CD4-positive, alpha-beta T cell treated with Interleukin-10 for 1 hour (primary cell): ENCODE data around the gene RYR2.

ENCODE experiments used
- DNase-seq: peaks from one replicate; pipeline ENCODE4 v3.0.0-alpha.2; 2020

Gene RYR2

GRCh38 chr1:237041795-237042525 is at the start of gene RYR2:
TSS of gene RYR2 (plus strand) at chr1:237042184. CDS start at chr1:237042522, 338 bp downstream.
- DNase-seq: no peak

- no peak for DNase-seq
Observed at GRCh38 chr1:236992449-236992848, 49.5 kb upstream of the RYR2 start.

DNA sequence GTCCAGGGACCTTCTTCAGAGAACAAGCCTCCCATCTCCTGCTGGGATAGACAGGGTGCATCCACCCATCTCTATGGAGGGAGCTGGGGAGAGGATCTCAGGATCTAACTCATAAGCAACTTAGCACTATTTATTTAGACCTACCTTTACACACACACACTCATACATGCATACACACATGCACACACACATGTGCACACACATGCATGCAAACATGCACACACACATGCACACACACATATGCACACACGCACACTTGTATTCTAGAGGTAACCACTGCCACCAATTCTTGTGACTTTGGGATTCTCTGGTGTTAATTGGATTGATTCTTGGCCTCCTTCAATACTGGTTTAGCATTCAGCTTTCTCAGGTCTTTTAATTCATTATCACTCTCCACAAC is 47.5 kb upstream of the RYR2 start:
- DNase-seq: no peak

DNA sequence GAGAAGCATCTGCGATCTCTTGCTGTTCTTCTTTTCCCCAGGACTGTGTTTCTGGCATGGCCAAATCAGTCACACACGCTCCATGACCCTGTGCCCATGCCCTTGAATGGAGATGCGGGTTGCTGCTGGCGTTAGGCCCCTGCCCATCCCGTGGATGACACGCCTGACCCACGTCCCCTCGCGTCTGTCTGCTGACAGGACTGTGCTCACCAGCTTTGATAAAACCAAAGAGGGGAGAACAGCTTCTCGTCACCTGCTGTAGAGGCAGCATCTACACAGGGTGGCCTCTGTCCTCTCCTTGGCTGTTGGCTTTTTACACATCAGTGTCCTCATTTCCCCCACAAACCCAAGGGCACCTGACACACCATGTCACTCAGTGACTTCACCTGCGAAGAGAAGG is 44.6 kb upstream of the RYR2 start:
- DNase-seq: no peak

DNA sequence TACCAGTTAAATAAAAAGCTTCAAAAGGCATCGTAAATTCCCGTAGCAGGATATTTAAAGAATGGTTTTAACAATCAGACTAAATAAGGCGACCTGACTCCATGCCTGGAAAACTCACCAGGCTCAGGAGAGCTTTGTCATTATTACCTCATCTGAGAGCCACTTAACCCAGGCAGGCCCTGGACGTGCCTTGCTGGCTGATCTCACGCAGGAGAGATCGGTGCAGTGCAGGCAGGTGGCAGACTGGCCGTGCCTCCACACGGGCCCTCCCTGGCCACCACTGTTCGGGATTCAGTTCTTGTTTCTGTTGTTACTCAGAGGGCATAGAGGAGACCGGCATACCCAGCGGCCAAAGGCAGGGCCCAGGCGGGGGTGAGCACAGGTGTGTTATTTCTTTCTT is 44.1 kb upstream of the RYR2 start:
- DNase-seq: no peak

DNA sequence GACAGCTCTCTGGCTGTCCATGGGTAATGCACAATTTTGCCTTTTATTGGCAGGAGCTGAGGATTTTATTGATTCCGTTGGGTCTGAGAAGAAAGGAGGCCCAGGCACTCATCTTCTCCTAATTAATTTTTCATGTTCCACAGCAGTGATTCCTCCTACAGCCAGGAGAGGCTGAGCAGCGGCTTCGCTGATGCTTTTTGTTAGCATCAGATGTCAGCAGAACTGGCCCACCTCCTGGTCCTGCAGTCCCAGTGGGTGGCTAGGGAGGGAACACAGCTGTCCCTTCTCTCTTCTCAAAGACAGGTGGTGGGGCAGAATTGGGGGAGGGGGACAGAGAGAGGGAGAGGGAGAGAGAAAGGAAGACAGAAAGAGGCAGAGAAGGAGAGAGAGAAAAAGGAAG is 43.4 kb upstream of the RYR2 start:
- DNase-seq: no peak

DNA sequence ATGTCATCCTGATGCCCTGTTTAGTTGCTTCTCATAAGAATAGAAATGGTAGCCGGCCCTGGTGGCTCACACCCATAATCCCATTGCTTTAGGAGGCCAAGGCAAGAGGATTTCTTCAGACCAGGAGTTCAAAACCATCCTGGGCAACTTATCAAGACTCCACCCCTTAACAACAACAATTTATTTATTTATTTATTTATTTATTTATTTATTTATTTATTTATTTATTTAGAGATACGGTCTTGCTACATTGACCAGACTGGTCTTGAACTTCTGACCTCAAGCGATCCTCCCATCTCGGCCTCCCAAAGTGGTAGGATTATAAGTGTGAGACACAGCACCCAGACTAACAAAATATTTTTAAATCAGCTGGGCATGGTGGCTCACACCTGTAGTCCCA is 41.8 kb upstream of the RYR2 start:
- no peak for DNase-seq

DNA sequence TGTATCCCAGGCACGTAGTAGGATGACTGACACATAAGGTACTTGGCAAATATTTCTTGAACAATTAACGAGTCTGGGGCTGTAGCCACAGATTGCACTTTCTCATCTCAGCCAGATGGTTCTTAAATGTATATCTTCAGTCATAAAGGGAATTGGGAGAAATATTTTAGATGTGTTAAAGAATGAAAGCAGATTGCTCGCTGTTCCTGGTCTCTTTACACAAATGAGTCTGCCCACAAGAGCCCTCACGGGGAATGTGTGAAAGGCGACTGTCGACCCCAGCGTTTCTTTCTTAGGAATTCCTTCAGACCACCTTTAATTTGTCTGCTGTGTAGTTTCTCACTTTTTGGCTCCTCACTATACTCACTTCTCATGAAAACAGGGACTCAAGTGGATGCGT is 38.5 kb upstream of the RYR2 start:
- no peak for DNase-seq

DNA sequence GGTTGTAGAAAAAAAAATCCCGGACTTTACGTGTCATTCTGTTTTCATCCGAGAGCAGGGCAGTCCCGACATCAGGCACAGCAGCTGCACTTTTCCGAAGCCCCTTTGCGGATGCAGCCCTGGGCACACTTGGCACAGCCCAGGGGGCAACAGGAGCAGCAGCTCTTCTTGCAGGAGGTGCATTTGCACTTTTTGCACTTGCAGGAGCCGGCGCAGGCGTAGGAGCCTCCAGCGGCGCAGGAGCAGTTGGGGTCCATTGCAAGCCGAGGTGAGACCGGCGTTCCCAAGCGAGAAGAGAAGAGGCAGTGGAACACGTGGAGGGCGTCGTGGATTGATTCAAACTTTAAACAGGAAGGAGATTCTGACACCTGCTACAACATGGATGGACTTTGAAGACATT is 37.9 kb upstream of the RYR2 start, which contains the start of gene MT1HL1:
Gene MT1HL1 (minus strand): TSS at position 326 of the 400 bp plus-strand sequence. CDS start 69 bp downstream, at position 257.
- no peak for DNase-seq

DNA sequence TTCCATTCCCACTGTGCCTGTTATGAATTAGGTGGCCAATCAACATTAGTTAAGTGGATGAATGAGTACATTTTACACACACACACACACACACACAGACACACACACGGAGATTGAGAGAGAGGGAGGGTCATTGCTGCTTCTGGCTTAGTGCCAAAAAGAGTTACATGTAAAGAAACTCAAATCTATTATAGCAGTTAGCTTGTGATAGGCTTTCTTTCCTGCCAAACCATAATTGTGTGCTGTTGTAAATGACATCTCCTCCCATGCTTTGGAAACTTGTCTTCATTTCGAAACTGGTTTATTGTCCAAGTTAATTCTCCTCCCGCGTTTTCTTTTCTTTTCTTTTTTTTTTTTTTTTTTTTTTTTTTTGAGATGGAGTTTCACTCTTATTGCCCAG is 36.3 kb upstream of the RYR2 start:
- DNase-seq: no peak

DNA sequence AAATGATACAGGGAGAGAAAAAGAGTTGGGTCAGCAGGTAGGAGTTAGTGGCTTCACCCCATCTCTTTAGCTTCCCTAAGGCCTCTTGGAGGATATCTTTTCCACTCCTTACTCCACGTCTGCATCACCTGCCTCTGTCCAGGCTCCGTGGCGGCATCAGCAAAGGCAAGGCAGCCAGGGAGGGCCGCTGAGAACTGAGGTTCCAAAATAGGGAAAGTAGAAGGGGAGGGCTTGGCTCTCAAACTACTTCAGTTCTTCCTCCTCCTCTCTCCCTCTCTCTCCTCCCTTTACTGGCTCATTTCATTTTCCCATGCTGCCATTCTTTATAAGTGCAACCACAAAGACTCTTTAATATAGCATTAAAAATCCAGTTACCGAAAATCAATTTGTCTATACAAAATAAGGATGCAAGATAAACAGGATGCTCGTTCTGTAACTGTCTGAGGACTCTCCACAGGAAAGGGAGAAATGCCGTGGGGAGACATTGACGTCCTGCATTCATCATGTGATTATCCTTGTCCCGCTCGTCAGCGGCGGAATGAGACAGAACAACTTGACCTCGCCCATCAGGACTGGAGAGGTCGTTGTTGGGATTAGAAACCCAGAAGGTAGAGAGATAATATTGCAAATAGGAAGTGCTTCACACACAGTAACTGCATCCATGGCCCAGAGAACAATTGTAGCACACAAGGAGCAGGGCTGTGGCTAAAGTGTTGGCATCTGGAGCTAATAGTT is 34.7 kb upstream of the RYR2 start:
- no peak for DNase-seq

- no peak for DNase-seq
Observed at GRCh38 chr1:237009611-237010010, 32.4 kb upstream of the RYR2 start.

DNA sequence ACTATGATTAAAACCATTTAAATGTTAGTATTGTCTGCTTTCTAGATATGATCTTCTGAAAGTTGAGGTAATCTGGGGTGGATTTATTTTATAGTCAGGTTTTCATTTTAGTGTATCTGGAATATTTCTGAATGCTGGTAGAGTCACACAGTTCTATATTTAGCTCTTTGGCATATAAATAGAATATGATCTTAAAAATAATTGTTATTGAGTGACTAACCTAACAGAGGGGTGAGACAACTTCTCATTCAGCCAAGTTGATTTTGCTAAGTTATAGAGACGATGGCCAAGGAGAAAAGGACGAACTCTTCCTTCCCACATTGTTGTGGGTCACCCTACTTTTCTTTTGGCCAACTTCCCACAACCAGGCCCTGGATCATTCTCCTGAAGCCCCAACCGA is 30.6 kb upstream of the RYR2 start:
- no peak for DNase-seq

DNA sequence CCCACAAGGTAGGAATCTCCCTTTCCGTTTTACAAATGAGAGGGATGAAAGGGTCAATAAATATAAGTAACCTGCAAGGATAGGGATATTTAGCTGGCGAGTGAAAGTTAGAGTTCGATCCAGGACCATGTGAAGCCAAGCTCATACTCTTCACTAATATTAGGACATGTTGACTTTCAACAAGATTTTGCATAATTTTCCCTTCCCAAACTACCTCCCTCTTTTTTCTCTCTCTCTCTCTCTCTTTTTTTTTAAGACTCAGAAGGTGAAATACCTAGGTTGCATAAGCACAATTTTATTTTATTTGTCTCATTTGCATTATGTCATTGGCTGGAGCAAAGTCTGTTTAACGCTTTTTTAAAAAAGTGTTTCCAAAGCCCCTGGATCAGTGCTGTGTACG is 29.6 kb upstream of the RYR2 start:
- DNase-seq: no peak

GRCh38 chr1:237012788-237013383 is 29.1 kb upstream of the RYR2 start:
- no peak for DNase-seq

GRCh38 chr1:237013608-237014007 is 28.4 kb upstream of the RYR2 start:
- no peak for DNase-seq

DNA sequence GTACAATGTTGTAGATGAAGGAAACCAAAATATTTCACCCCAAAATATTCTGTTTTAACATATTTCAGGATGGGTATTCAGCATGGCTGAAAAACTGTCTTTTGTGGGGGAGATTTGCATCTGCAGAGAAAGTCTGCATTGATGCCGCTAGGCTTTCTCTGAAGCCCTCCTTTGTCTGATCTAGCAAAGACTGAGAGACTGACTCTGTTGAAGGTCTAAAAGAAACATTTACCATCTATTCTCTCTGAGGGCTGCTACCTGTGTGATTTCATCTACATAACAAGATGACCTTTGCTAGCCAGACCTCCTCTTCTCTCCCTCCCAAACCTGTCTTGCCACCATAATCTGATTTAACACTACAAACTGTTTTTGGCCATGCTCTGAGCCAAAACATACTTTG is 25.4 kb upstream of the RYR2 start:
- DNase-seq: no peak

DNA sequence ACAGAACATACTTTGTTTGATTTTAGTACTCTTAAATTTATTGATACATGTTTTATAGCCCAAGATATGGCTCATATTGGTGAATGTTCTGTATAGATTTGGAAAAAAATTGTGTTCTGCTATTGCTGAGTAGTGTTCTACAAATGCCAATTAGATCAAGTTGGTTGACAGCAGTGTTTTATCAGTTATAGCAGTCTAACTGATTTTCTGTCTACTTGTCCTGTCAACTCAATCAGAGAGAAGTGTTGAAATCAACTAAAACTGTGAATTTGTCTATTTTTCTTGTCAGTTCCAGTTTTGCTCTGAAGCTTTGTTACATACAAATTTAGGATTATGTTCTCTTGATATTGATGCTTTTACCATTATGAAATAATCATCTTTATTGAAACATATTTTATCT is 23.1 kb upstream of the RYR2 start:
- no peak for DNase-seq

GRCh38 chr1:237025358-237026074 is 16.5 kb upstream of the RYR2 start:
- no peak for DNase-seq

GRCh38 chr1:237029240-237029639 is 12.7 kb upstream of the RYR2 start:
- no peak for DNase-seq

DNA sequence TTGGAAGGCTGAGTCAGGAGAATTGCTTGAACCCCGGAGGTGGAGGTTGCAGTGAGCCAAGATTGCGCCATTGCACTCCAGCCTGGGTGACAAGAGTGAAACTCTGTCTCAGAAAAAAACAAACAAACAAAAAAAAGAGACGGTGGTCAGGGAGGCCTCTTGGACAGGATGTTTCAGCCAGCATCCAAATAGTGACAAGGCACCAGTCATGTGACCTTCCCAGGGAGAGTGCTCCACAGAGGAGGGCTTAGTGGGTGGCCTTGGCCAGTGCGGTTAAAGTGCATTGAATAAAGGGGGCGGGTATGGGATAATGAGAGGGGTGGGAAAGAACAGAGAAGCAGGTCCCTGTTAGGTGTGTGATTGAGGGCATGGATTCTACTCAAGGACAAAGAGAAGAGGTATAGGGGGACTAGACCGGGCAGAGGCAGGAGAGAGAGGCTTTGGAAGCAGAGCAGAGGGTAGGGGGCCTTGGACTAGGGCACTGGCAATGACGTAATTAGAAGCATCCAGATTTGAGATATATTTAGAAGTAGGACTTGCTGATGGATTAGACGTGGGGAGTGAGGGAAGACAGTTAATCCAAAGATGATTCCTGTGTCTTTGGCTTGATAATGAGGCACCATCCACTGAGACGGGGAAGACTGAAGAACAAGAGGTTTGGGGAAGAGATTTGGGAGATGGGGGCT is 12.0 kb upstream of the RYR2 start:
- DNase-seq: no peak

GRCh38 chr1:237031480-237031879 is 10.5 kb upstream of the RYR2 start:
- DNase-seq: no peak

- DNase-seq: no peak
Observed at GRCh38 chr1:237032029-237032428, 10.0 kb upstream of the RYR2 start.
